DND-41 (cell line): ENCODE measurements around the gene FAM234A.

Source experiments
- ATAC-seq: fragments of 200-7000 bp; cut with Tn5 transposase; 3 replicates; pipeline ENCODE4 v1.9.1; 2021; ENCODE audit warnings: low read depth; ENCODE audit not compliant: insufficient read depth
- DNase-seq: peaks from one replicate; pipeline ENCODE4 v3.0.0-alpha.2; 2020
- H2AFZ ChIP-seq: 2 replicates; pipeline ENCODE4 v1.6.0; 2012; ENCODE audit warnings: low read depth, low read length
- H3K27ac ChIP-seq: 2 replicates; pipeline ENCODE4 v1.5.1; 2012; ENCODE audit warnings: low read length, inconsistent platforms
- H3K27me3 ChIP-seq: fragments of 200-600 bp; sonication (generic); 2 replicates; pipeline ENCODE4 v1.6.0; 2012; ENCODE audit warnings: low read length, mild to moderate bottlenecking, inconsistent platforms; ENCODE audit not compliant: insufficient read depth, poor library complexity
- H3K36me3 ChIP-seq: 2 replicates; pipeline ENCODE4 v1.5.1; 2012; ENCODE audit warnings: low read length, inconsistent platforms; ENCODE audit not compliant: insufficient read depth
- H3K4me1 ChIP-seq: 2 replicates; pipeline ENCODE4 v1.5.1; 2012; ENCODE audit warnings: mild to moderate bottlenecking, low read length; ENCODE audit not compliant: insufficient read depth
- H3K4me2 ChIP-seq: 2 replicates; pipeline ENCODE4 v1.6.0; 2012; ENCODE audit warnings: mild to moderate bottlenecking, moderate library complexity, low read length, inconsistent platforms; ENCODE audit not compliant: insufficient read depth
- H3K4me3 ChIP-seq, 2 experiments: fragments of 200-600 bp in 1 of 2; shearing (Covaris generic) in 1 of 2; 2 replicates each; pipeline ENCODE4 v1.5.1; 2012 to 2016; ENCODE audit warnings: inconsistent platforms in 2 of 2, low read length in 2 of 2, mild to moderate bottlenecking in 2 of 2, low read depth in 1 of 2, moderate library complexity in 1 of 2
- H3K79me2 ChIP-seq: 2 replicates; pipeline ENCODE4 v1.6.0; 2012; ENCODE audit warnings: low read length, inconsistent platforms; ENCODE audit not compliant: insufficient read depth
- H3K9ac ChIP-seq: 2 replicates; pipeline ENCODE4 v1.6.0; 2012; ENCODE audit warnings: low read depth, mild to moderate bottlenecking, inconsistent platforms, low read length, moderate library complexity
- H3K9me3 ChIP-seq: 2 replicates; pipeline ENCODE4 v1.5.1; 2012; ENCODE audit warnings: low read length, moderate library complexity, mild to moderate bottlenecking, inconsistent platforms; ENCODE audit not compliant: insufficient read depth, severe bottlenecking
- H4K20me1 ChIP-seq: 2 replicates; pipeline ENCODE4 v1.6.0; 2012; ENCODE audit warnings: low read length; ENCODE audit not compliant: insufficient read depth
- CTCF ChIP-seq: IDR thresholded peaks from 2 replicates; pipeline ENCODE4 v1.5.1; 2012; ENCODE audit warnings: borderline replicate concordance, low read length, moderate library complexity, mild to moderate bottlenecking; ENCODE audit not compliant: poor library complexity, severe bottlenecking; ENCODE audit errors: extremely low read depth
- EZH2 ChIP-seq: IDR thresholded peaks from 3 replicates; pipeline ENCODE4 v1.6.1; 2012; ENCODE audit warnings: borderline replicate concordance, low read depth, mild to moderate bottlenecking, moderate library complexity, low read length, inconsistent platforms; ENCODE audit not compliant: severe bottlenecking

The FAM234A gene

GRCh38 chr16:284204-285120 lies 49.8 kb downstream of the FAM234A start:
- H3K4me2 ChIP-seq, result no peak overlapping the region
- no peak for DNase-seq

GRCh38 chr16:285146-286055 lies 50.8 kb downstream of the FAM234A start:
- H4K20me1 ChIP-seq, result peaks cover 9% of the 10 kb centered on the region; the same call in 1 of the 2 replicates
- no peak overlapping the region for H3K9ac ChIP-seq
- H3K36me3 ChIP-seq, result peaks cover 41% of the 10 kb centered on the region
- no peak for ATAC-seq
- no peaks in the 10 kb centered on the region for H3K4me1 ChIP-seq
- H3K79me2 ChIP-seq, result no peaks in the 10 kb centered on the region
- no peak for TF ChIP-seq CTCF
- no peak for TF ChIP-seq EZH2
- no peak overlapping the region for H3K4me2 ChIP-seq
- H3K27me3 ChIP-seq, result no peaks in the 10 kb centered on the region
- no peak overlapping the region for H3K27ac ChIP-seq
- H3K9me3 ChIP-seq, result no peaks in the 10 kb centered on the region
- H3K4me3 ChIP-seq, result no peak overlapping the region
- DNase-seq, result no peak
- no peak overlapping the region for H2AFZ ChIP-seq

More at GRCh38 chr16:284204-285120, 49.8 kb downstream of the FAM234A start:
- no peak overlapping the region for H3K4me3 ChIP-seq
- H4K20me1 ChIP-seq, result peaks cover 5% of the 10 kb centered on the region; the same call in 1 of the 2 replicates
- no peaks in the 10 kb centered on the region for H3K79me2 ChIP-seq
- H3K9me3 ChIP-seq, result no peaks in the 10 kb centered on the region
- no peaks in the 10 kb centered on the region for H3K4me1 ChIP-seq
- H3K27me3 ChIP-seq, result no peaks in the 10 kb centered on the region
- H3K9ac ChIP-seq, result no peak overlapping the region
- no peak overlapping the region for H2AFZ ChIP-seq
- H3K27ac ChIP-seq, result no peak overlapping the region
- peaks cover 32% of the 10 kb centered on the region for H3K36me3 ChIP-seq
- ATAC-seq, result no peak
- TF ChIP-seq EZH2 (no peak), CTCF (no peak)

DNA sequence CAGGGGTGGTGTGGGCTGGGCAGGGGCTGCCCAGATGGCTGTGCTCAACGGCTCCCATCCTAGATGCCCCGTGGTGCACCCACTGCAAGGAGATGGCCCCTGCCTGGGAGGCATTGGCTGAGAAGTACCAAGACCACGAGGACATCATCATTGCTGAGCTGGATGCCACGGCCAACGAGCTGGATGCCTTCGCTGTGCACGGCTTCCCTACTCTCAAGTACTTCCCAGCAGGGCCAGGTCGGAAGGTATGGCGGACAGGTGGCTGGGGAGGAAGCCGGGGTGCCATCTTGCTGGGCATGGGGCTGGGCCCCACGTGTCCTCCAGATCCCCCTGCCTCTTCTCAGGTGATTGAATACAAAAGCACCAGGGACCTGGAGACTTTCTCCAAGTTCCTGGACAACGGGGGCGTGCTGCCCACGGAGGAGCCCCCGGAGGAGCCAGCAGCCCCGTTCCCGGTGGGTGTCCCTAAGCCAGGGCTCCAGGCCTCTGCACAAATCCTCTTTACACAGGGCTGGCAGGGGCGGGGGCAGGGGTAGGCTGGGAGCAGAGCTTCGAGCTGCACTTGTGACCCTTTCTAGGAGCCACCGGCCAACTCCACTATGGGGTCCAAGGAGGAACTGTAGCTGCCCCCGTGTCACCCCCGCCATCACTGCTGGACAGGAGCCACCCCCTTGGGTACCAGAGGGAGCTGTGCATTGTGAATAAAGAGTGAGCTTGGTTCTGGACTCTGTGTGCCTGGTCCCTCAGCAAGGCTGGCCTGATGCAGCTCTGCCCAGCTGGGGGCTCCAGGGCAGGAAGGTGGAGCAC lies 52.1 kb downstream of the FAM234A start:
- H3K4me3 ChIP-seq, result no peak overlapping the region
- no peaks in the 10 kb centered on the region for H3K79me2 ChIP-seq
- ATAC-seq (no peak), DNase-seq (no peak)
- H3K36me3 ChIP-seq, result peaks cover 54% of the 10 kb centered on the region
- no peaks in the 10 kb centered on the region for H3K4me1 ChIP-seq
- H3K4me2 ChIP-seq, result no peak overlapping the region
- no peaks in the 10 kb centered on the region for H3K27me3 ChIP-seq
- H3K27ac ChIP-seq, result no peak overlapping the region
- H3K9ac ChIP-seq, result no peak overlapping the region
- peaks cover 18% of the 10 kb centered on the region; the same call in 1 of the 2 replicates for H4K20me1 ChIP-seq
- H3K9me3 ChIP-seq, result no peaks in the 10 kb centered on the region
- TF ChIP-seq EZH2 (no peak), CTCF (no peak)
- H2AFZ ChIP-seq, result no peak overlapping the region
